ENCODE results near the gene TSPAN5. TPM values are rescaled to one million over a fixed set of nuclear protein-coding genes. Genes with fewer than 3 reads are reported as not detected.
"Not testable (repeated sequence)": the region's sequence is repeated elsewhere in the genome, so short reads cannot be mapped to it uniquely, and the experiment has no call there.

The TSPAN5 gene
- total RNA-seq: 10 to 100 TPM in 4 of 5 donors, 1 to 10 TPM in 1; 9.6 to 12.4 (median 10.3) TPM
- 14.7 TPM for total RNA-seq (2013)
- total RNA-seq: 8.5 to 66.6 (median 18.5) reads per million in 29 experiments

- ATAC-seq (replicated peaks in 1 of 4): peak; percentile 73 to 84 (median 83)
- H3K9me3 ChIP-seq: no peaks in the 10 kb centered on the region
- H3K4me3 ChIP-seq (ENCODE audit: control insufficient read depth in 1 of 2, extremely low read depth in 1 of 2, low read length in 1 of 2): peak within 1 kb of the TSS; percentile 86 to 88
- peak within 1 kb of the TSS; percentile 75 for H3K27ac ChIP-seq (ENCODE audit: low read length)
- no peaks in the 10 kb centered on the region for H3K9me3 Mint-ChIP-seq
- peak within 1 kb of the TSS; percentile 85 to 89 (median 88) for H3K4me3 Mint-ChIP-seq
- CTCF ChIA-PET: interaction anchor here (0.7 to 1.3 kb wide), 8 partner anchors 10 to 754 kb away, joined by 3 to 6 read pairs (median 4); partner anchors contain the start of gene METAP1 (in 1 of the 2)
- H3K27ac Mint-ChIP-seq: peak within 1 kb of the TSS; percentile 74 to 81
- H3K36me3 ChIP-seq (ENCODE audit: control insufficient read depth in 2 of 2, extremely low read depth in 1 of 2, insufficient read depth in 1 of 2, low read length in 1 of 2): no peaks in the 10 kb centered on the region
- POLR2A ChIA-PET: interaction anchor here (0.6 to 1.0 kb wide), 4 partner anchors 30 to 1287 kb away, joined by 3 to 8 read pairs (median 4); no protein-coding TSS in a partner anchor
- no peaks in the 10 kb centered on the region for H3K27me3 ChIP-seq (replicated peaks in 1 of 2; ENCODE audit: control insufficient read depth in 2 of 2, extremely low read depth in 1 of 2, insufficient read depth in 2 of 2, low read length in 1 of 2)
- WGBS (ENCODE audit: insufficient coverage): under 1% methylated on average over 89 of the region's 113 CpGs
- no peaks in the 10 kb centered on the region for H3K27me3 Mint-ChIP-seq
- H3K36me3 Mint-ChIP-seq: no peaks in the 10 kb centered on the region
- peaks cover 77 to 82% (median 81%) of the 10 kb centered on the region in 3 donors for H3K4me1 Mint-ChIP-seq
- DNase-seq: peak; percentile 56 to 90 (median 75)
- H3K4me1 ChIP-seq (ENCODE audit: control insufficient read depth in 1 of 2, extremely low read depth in 1 of 2, insufficient read depth in 2 of 2, low read length in 2 of 2): peaks cover 30 to 41% of the 10 kb centered on the region in 2 experiments
These were observed at the start of gene TSPAN5 for GRCh38 chr4:98658287-98659105. TSS of gene TSPAN5 (minus strand) at chr4:98658611.

DNA sequence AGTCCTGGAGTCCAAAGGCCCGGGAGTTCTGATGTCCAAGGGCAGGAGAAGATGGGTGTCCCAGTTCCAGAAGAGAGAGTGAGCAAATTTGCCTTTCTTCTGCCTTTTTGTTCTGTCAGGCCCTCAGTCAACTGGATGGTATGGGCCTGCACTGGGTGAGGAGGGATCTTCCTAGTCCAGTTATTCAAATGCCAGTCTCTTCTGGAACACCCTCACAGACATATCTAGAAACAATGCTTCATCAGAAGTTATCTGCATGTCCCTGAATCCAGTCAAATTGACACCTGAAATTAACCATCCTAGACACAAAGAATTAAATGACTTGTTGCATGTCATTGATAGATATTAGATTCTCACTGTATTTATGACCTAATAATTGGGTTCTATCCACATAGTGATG, 48.5 kb upstream of the TSPAN5 start:
- ATAC-seq (replicated peaks in 1 of 4) (no peak), DNase-seq (no peak)
- Mint-ChIP-seq H3K27me3 (no peaks in the 10 kb centered on the region), H3K36me3 (no peaks in the 10 kb centered on the region), H3K4me1 (peaks cover 40 to 46% (median 41%) of the 10 kb centered on the region in 3 donors), H3K27ac (peak overlapping the region; percentile 88 to 95), H3K4me3 (peak overlapping the region; percentile 26 to 74 (median 72)), H3K9me3 (peaks cover 5 to 17% (median 6%) of the 10 kb centered on the region in 3 donors)
- POLR2A ChIA-PET: no interaction called here
- CTCF ChIA-PET: interaction anchor here in 1 of 2 donors (0.6 kb wide), 1 partner anchor 1263 kb away, joined by 3 read pairs; no protein-coding TSS in a partner anchor
- H3K27ac ChIP-seq (ENCODE audit: low read length): peak overlapping the region; percentile 69
- peaks cover 4 to 20% of the 10 kb centered on the region in 2 experiments for H3K4me1 ChIP-seq (ENCODE audit: control insufficient read depth in 1 of 2, extremely low read depth in 1 of 2, insufficient read depth in 2 of 2, low read length in 2 of 2)
- no peaks in the 10 kb centered on the region for H3K27me3 ChIP-seq (replicated peaks in 1 of 2; ENCODE audit: control insufficient read depth in 2 of 2, extremely low read depth in 1 of 2, insufficient read depth in 2 of 2, low read length in 1 of 2)
- peak overlapping the region in 1 of 2 donors; percentile 34 for H3K4me3 ChIP-seq (ENCODE audit: control insufficient read depth in 1 of 2, extremely low read depth in 1 of 2, low read length in 1 of 2)
- 100% methylated on average over 1 of the region's 1 CpG for WGBS (ENCODE audit: insufficient coverage)
- H3K36me3 ChIP-seq (ENCODE audit: control insufficient read depth in 2 of 2, extremely low read depth in 1 of 2, insufficient read depth in 1 of 2, low read length in 1 of 2): no peaks in the 10 kb centered on the region
- no peaks in the 10 kb centered on the region for H3K9me3 ChIP-seq

- Histone ChIP-seq H3K27ac (ENCODE audit: low read length) (peak overlapping the region; percentile 69), H3K4me1 (ENCODE audit: control insufficient read depth in 1 of 2, extremely low read depth in 1 of 2, insufficient read depth in 2 of 2, low read length in 2 of 2) (peaks cover 4 to 20% of the 10 kb centered on the region in 2 experiments), H3K27me3 (replicated peaks in 1 of 2; ENCODE audit: control insufficient read depth in 2 of 2, extremely low read depth in 1 of 2, insufficient read depth in 2 of 2, low read length in 1 of 2) (no peaks in the 10 kb centered on the region), H3K9me3 (no peaks in the 10 kb centered on the region), H3K36me3 (ENCODE audit: control insufficient read depth in 2 of 2, extremely low read depth in 1 of 2, insufficient read depth in 1 of 2, low read length in 1 of 2) (no peaks in the 10 kb centered on the region), H3K4me3 (ENCODE audit: control insufficient read depth in 1 of 2, extremely low read depth in 1 of 2, low read length in 1 of 2) (peak overlapping the region in 1 of 2 donors; percentile 34)
- ChIA-PET CTCF (no interaction called here), POLR2A (no interaction called here)
- DNase-seq: peak in 30 of 35 experiments; percentile 8 to 68 (median 30)
- peak overlapping the region; percentile 88 to 95 for H3K27ac Mint-ChIP-seq
- H3K4me3 Mint-ChIP-seq: peak overlapping the region; percentile 72 to 76 (median 74)
- H3K36me3 Mint-ChIP-seq: no peaks in the 10 kb centered on the region
- peak; percentile 94 to 99 (median 98) for ATAC-seq (replicated peaks in 1 of 4)
- WGBS (ENCODE audit: insufficient coverage): 25% methylated on average over 2 of the region's 4 CpGs
- H3K9me3 Mint-ChIP-seq: peaks cover 5 to 17% (median 6%) of the 10 kb centered on the region in 3 donors
- no peaks in the 10 kb centered on the region for H3K27me3 Mint-ChIP-seq
- H3K4me1 Mint-ChIP-seq: peaks cover 40 to 44% (median 41%) of the 10 kb centered on the region in 3 donors
These were observed 47.9 kb upstream of the TSPAN5 start for GRCh38 chr4:98706200-98706813.

DNA sequence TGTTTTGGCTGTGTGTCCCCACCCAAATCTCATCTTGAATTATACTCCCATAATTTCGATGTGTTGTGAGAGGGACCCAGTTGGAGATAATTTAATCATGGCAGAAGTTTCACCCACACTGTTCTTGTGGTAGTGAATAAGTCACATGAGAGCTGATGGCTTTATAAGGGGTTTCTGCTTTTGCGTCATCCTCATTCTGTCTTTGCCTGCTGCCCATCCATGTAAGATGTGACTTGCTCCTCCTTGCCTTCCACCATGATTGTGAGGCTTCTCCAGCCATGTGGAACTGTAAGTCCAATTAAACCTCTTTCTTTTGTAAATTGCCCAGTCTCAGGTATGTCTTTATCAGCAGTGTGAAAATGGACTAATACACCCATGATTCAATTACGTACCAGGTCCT, 47.2 kb upstream of the TSPAN5 start:
- Mint-ChIP-seq H3K9me3 (peaks cover 5 to 17% (median 10%) of the 10 kb centered on the region in 3 donors), H3K4me1 (peaks cover 40 to 44% (median 41%) of the 10 kb centered on the region in 3 donors), H3K4me3 (peak overlapping the region in 1 of 3 donors; percentile 72), H3K27ac (peak overlapping the region; percentile 88 to 95)
- POLR2A ChIA-PET; ATAC-seq (replicated peaks in 1 of 4); H3K27me3 ChIP-seq (replicated peaks in 1 of 2; ENCODE audit: control insufficient read depth in 2 of 2, extremely low read depth in 1 of 2, insufficient read depth in 2 of 2, low read length in 1 of 2); H3K27me3 Mint-ChIP-seq; H3K36me3 Mint-ChIP-seq; DNase-seq; H3K9me3 ChIP-seq; H3K36me3 ChIP-seq (ENCODE audit: control insufficient read depth in 2 of 2, extremely low read depth in 1 of 2, insufficient read depth in 1 of 2, low read length in 1 of 2); H3K4me3 ChIP-seq (ENCODE audit: control insufficient read depth in 1 of 2, extremely low read depth in 1 of 2, low read length in 1 of 2): not testable (repeated sequence)
- CTCF ChIA-PET: interaction anchor here in 1 of 2 donors (1.0 kb wide), 1 partner anchor 14 kb away, joined by 3 read pairs; no protein-coding TSS in a partner anchor
- H3K27ac ChIP-seq (ENCODE audit: low read length): peak overlapping the region; percentile 69
- H3K4me1 ChIP-seq (ENCODE audit: control insufficient read depth in 1 of 2, extremely low read depth in 1 of 2, insufficient read depth in 2 of 2, low read length in 2 of 2): peaks cover 4 to 20% of the 10 kb centered on the region in 2 experiments
- no CpG with 5 or more reads among the region's 3 CpGs for WGBS (ENCODE audit: insufficient coverage)

DNA sequence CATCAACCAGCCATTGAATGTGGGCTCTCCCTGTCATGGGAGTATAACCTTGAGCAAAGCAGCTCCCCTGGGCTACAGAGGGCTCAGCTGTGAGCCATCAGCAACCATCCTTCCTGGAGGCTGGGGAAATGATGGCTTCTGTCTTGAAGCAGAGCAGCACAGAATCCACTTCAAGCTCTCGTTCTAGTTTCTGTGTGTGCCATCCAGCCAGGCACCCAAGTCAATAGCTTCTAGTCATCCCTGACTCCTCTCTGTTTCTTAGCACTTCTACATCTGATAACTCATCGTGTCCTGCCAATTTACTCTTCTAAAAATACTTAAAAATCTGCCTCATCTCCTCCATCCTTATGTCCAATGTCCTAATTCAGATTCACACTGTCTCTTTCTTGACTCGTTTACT, 42.2 kb upstream of the TSPAN5 start:
- H3K27me3 Mint-ChIP-seq: no peaks in the 10 kb centered on the region
- POLR2A ChIA-PET: no interaction called here
- Histone ChIP-seq H3K36me3 (ENCODE audit: control insufficient read depth in 2 of 2, extremely low read depth in 1 of 2, insufficient read depth in 1 of 2, low read length in 1 of 2) (peaks cover 0 to 3% of the 10 kb centered on the region in 2 donors), H3K27me3 (replicated peaks in 1 of 2; ENCODE audit: control insufficient read depth in 2 of 2, extremely low read depth in 1 of 2, insufficient read depth in 2 of 2, low read length in 1 of 2) (no peaks in the 10 kb centered on the region), H3K4me3 (ENCODE audit: control insufficient read depth in 1 of 2, extremely low read depth in 1 of 2, low read length in 1 of 2) (no peak overlapping the region), H3K9me3 (no peaks in the 10 kb centered on the region), H3K27ac (ENCODE audit: low read length) (no peak overlapping the region), H3K4me1 (ENCODE audit: control insufficient read depth in 1 of 2, extremely low read depth in 1 of 2, insufficient read depth in 2 of 2, low read length in 2 of 2) (peaks cover 2 to 12% of the 10 kb centered on the region in 2 experiments)
- DNase-seq (no peak), ATAC-seq (replicated peaks in 1 of 4) (no peak)
- H3K4me1 Mint-ChIP-seq: peaks cover 18 to 20% (median 20%) of the 10 kb centered on the region in 3 donors
- no peak overlapping the region for H3K27ac Mint-ChIP-seq
- CTCF ChIA-PET: no interaction called here
- H3K9me3 Mint-ChIP-seq: peaks cover 3 to 21% (median 13%) of the 10 kb centered on the region in 3 donors
- 91% methylated on average over 2 of the region's 3 CpGs for WGBS (ENCODE audit: insufficient coverage)
- no peak overlapping the region for H3K4me3 Mint-ChIP-seq
- H3K36me3 Mint-ChIP-seq: no peaks in the 10 kb centered on the region

- no peak for ATAC-seq (replicated peaks in 1 of 4)
- H3K27ac Mint-ChIP-seq: peak overlapping the region in 1 of 2 donors; percentile 35
- peaks cover 0 to 13% (median 12%) of the 10 kb centered on the region in 3 donors for H3K9me3 Mint-ChIP-seq
- POLR2A ChIA-PET: interaction anchor here in 1 of 2 donors (0.6 kb wide), 1 partner anchor 420 kb away, joined by 4 read pairs; no protein-coding TSS in a partner anchor
- Histone ChIP-seq H3K27me3 (replicated peaks in 1 of 2; ENCODE audit: control insufficient read depth in 2 of 2, extremely low read depth in 1 of 2, insufficient read depth in 2 of 2, low read length in 1 of 2) (no peaks in the 10 kb centered on the region), H3K27ac (ENCODE audit: low read length) (no peak overlapping the region), H3K4me1 (ENCODE audit: control insufficient read depth in 1 of 2, extremely low read depth in 1 of 2, insufficient read depth in 2 of 2, low read length in 2 of 2) (peaks cover 3 to 6% of the 10 kb centered on the region in 2 experiments), H3K4me3 (ENCODE audit: control insufficient read depth in 1 of 2, extremely low read depth in 1 of 2, low read length in 1 of 2) (no peak overlapping the region), H3K9me3 (no peaks in the 10 kb centered on the region), H3K36me3 (ENCODE audit: control insufficient read depth in 2 of 2, extremely low read depth in 1 of 2, insufficient read depth in 1 of 2, low read length in 1 of 2) (peaks cover 0 to 3% of the 10 kb centered on the region in 2 donors)
- H3K36me3 Mint-ChIP-seq: no peaks in the 10 kb centered on the region
- DNase-seq: no peak
- 100% methylated on average over 3 of the region's 10 CpGs for WGBS (ENCODE audit: insufficient coverage)
- CTCF ChIA-PET: no interaction called here
- H3K4me3 Mint-ChIP-seq: no peak overlapping the region
- H3K4me1 Mint-ChIP-seq: peaks cover 10 to 21% (median 18%) of the 10 kb centered on the region in 3 donors
- no peaks in the 10 kb centered on the region for H3K27me3 Mint-ChIP-seq
These were observed 35.7 kb upstream of the TSPAN5 start for GRCh38 chr4:98694076-98694475.

Measured in T-cell (primary cell).